Stimulated activated naive CD8-positive, alpha-beta T cell treated with anti-CD3 and anti-CD28 coated beads, Interleukin-15, Interleukin-2, amounts not matched to agents 100 U/mL and 50 U/mL, for 24 hours (primary cell): ENCODE results near the gene SLC12A6.
A peak's percentile ranks its signal among the peaks of the same experiment; 100 is the strongest.

ENCODE experiments used
- ATAC-seq: fragments of 150-1000 bp; cut with Tn5 transposase; one replicate; pipeline ENCODE4 v1.10.0; 2021
- DNase-seq: peaks from one replicate; pipeline ENCODE4 v3.0.0; 2021

Gene SLC12A6

DNA sequence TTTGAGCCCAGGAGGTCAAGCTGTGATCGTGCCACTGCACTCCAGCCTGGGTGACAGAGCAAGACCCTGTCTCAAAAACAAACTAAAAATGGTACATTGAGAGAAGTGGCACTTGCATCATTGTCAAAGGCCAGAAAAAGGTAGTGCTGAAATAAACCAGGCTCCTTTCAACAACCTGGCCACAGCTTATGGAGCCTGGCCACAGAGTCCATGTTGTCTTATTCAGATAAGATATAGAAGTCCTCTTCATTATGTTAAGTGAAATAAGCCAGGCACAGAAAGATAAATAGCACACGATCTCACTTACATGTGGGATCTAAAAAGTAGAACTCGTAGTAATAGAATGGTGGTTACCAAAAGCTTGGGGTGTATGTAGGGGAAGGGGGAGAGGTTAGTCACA is 78.0 kb downstream of the SLC12A6 start:
- DNase-seq (no peak), ATAC-seq (no peak)

DNA sequence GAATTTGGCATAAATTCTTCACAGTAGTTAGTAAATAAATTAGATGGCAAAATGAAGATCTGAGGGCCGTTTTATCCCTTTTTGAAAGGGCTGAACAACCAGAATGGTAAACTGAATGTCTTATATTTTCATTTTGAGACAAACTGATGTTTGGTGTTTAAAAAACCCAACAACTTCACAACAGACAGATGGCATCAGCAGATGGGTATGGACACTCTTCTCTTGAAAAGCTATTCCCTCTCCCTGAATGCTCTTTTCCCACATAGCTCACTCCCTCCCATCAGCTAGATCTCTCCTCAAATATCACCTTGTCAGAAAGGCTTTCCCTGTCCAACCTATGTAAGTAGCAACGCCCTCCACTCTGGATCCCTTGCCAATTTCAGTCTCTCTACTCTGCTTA is 79.4 kb downstream of the SLC12A6 start:
- DNase-seq (no peak), ATAC-seq (no peak)

DNA sequence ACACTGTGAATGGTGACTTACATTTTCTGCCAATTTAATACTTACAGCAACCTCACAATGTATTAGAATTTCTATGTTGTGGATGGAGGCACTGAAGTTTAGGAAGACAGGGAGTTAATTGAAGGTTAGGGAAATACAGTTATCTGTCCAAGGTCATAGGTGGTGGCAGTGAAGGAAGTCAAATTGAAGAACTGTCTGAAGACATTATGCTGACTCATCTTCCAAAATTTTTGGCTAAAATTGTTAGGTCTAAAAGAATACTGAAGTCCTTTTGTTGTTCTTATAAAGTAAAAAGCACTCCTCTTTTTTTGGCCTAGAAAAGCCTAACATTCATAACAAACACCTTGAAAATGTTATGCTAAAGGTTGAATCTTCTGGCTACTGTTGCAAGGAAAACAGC is 85.0 kb downstream of the SLC12A6 start:
- DNase-seq = no peak
- no peak for ATAC-seq

DNA sequence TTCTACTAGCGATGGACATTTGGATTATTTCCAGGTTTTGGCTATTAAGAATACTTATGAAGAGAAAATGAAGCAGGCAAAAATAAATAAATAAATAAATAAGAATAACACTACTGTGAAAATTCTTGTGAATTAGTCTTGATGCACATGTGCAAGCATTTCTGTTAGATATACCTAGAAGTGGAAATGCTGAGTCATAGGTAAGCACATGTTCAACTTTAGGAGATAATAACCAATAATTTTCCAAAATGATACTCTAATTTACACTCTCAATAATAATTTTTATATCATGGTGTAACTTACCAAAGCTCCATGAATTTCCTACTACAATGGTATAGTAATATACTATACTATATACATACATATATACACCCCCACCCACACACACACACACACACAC is 89.4 kb downstream of the SLC12A6 start:
- DNase-seq (no peak), ATAC-seq (no peak)

DNA sequence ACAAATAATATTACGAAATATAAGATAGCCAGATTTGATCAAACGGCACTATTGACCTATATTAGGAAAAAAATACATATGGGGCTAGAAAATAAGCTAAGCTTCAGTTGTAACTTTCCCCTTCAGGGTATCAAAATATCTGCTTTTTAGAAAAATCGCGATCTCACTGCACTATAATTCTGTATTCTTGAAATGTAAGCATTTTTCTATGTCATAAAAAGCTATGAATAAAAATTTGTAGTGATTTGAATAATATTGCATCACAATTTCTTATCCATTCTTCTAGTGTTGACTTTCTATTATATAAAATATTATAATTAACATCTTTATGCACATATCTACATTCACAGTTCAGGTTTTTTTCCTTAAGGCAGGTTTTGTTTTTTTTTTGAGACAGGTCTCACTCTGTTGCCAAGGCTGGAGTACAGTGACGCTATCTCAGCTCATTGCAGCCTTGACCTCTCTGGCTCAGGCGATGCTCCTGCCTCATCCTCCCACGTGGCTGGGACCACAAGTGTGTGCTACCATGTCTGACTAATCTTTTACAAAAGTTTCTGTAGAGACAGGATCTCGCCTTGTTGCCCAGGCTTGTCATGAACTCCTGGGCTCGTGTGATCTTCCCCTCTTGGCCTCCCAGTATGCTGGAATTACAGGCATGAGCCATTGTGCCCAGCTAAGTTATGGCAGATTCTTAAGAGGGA is 91.2 kb downstream of the SLC12A6 start:
- no peak for ATAC-seq
- DNase-seq = no peak

DNA sequence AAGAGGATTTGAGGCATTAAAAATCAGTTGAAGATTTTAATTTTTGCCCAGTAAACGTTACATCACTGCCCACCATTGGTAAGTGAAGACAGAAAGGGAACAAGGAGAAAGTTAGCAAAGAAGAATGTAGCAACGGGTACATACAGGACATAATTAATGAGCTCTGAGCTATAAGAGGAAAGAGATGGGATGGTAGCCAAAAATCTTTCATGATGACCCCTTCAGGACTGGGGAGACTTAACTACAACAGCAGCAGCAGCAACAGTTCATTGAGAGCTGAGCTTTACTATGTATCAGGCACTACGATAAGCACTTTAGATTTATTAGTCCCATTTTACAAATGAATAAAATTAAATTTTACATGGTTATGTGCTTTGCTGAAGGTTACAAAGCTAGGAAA is 94.4 kb downstream of the SLC12A6 start:
- DNase-seq = no peak
- ATAC-seq = no peak

DNA sequence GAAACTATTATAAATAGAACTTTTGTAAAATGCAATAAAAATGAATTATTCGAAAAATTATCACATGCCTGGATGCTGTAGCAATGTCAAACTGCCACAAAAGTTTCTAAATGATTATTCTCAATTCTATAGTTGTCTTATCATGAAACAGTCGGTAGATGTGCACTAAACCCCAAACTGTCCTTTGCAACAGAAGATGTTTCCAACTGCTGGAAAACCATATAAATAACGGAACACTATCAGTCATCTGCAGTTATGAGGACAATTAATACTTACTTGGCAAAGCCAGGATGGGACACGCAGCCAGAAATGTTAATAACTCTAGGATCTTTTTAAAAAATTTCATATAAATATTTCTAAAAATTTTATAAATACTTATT is 95.3 kb downstream of the SLC12A6 start:
- no peak for DNase-seq
- ATAC-seq = no peak

DNA sequence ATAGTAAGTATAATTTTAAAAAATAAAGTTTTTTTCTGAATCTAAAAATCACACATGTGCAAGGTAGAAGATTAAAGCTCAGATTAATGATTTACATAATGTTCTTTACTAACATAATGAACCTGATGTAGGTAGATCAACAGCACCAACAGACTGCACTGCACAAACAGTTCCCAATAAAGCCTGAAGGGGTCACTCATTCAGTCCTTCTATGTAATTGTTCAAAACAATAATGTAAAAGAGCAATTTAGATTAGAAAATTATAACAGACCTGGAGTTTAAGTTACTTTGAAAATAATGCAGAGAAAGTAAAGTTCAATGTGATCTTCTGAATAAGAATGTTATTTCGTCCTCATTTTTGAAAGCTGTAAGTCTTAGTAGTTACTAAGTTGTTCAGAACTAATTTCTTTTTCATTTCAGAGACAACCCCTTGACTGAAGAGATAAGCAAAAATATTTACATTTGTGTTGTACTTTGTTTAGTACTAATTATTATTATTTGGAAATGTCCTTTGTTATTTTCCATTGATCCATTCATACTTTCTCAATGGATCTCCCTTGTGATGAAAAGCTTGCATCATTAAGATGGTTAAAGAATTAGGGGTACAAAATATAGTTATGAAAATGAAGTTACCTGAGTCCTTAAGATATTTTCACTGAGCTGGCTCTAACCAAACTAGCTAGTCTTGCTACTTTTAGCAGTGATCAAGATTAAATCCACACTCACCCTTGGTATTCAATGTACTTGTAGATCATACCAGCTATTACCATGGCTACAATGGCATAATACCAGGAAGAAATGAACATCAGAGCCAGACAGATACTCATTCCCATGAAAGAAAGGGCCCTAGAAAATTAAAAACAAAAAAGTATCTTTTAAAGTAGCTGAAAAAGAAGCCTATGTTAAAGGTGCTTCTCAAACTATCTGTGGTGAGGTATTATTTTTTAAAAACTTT is 95.9 kb downstream of the SLC12A6 start:
- ATAC-seq (peak; percentile 44), DNase-seq (no peak)

DNA sequence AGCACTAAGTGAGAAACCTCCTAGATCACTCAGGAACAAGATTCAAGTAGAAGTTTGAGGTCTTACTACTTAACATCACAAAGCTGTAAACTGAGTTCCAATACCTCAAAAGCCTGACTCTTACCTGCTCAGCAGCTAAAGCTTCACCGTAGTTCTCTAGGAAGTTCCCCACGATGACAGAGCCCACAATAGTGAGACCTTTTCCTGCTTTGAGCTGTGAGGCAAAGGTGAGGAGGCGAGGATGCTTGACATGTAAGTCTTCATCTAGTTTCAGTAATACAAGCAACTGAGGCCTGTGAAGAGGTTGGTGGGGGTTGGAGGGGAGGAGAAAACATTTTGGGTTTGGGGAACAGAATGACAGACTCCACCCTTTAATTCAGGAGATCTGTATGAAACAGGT is 97.0 kb downstream of the SLC12A6 start:
- DNase-seq = no peak

DNA sequence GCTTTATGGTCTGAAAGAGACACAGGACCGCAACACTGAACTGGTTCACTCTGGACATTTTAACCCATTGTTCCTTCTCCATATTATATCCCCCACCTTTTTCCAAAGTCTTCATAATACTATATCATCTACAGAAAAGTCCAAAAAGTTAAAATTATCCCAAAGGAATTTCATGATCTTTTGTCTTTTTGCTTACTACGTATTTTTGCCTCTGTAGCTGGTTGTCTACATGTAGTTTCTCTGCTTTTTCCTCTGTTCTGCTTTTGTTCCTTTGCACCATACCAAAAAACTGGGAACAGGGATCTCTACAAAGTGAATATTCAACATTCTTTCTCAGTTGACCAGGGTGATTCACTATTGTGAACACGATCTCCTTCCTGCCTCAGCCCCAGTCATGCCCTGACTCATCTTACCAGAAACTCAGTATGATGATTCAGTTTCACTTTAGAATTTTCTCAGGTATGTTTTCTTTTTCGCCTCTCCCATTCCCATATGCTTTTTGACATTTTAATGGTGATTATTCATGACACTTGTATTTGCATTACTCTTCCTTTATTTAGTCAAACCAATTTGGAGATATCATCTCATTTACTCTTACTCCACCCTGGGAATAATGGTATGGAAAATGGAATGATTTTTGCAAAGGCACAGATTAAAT is 98.3 kb downstream of the SLC12A6 start:
- DNase-seq = peak; percentile 40
- peak; percentile 92 for ATAC-seq

More for the DNA sequence above, 97.0 kb downstream of the SLC12A6 start:
- peak; percentile 33 for ATAC-seq

DNA sequence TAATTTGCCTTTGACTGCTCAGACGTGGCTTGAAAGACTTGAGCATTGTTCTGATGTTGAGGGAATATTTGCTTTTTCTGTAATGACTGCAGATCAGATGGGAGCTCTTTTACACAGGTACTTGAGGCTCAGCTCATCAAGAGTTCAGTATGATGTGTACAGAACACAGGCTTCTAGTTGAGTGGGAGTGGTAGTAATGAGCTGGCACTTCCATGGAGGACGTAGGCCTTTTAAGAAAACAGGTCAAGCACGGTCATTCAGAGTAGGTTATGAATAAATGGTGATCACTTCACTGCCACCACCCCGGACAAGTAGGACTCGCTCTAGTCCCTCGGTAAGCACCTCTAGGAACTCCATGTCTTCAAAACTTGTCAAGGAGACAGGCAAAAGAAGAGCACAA is 104.0 kb downstream of the SLC12A6 start:
- no peak for DNase-seq
- no peak for ATAC-seq

DNA sequence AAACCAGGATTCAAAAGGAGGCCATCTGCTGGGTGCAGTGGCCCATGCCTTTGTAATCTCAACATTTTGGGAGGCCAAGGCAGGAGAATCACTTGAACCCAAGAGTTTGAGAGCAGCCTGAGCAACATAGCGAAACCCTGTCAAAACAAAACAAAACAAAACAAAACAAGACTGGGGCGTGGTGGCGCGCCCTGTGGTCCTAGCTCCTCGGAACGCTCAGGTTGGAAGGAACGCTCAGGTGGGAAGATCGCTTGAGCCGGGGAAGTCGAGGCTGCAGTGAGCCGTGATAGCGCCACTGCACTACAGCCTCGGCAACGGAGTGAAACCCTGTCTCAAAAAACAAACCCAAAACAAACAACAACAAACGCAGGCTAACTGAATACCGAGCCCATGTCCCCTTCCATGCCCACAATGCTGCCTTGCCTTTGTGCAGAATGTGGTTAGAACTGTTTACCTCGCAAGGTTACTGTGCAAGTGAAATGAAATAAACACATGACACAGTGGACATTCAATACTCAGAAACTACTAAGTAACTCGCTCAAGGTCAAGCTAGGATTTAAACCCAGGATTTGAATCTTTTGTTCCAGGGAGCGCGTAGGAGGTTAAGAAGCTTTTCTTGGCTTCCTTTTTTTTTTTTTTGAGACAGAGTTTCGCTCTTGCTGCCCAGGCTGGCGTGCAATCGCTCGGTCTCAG is 113.5 kb downstream of the SLC12A6 start:
- ATAC-seq = no peak
- no peak for DNase-seq

DNA sequence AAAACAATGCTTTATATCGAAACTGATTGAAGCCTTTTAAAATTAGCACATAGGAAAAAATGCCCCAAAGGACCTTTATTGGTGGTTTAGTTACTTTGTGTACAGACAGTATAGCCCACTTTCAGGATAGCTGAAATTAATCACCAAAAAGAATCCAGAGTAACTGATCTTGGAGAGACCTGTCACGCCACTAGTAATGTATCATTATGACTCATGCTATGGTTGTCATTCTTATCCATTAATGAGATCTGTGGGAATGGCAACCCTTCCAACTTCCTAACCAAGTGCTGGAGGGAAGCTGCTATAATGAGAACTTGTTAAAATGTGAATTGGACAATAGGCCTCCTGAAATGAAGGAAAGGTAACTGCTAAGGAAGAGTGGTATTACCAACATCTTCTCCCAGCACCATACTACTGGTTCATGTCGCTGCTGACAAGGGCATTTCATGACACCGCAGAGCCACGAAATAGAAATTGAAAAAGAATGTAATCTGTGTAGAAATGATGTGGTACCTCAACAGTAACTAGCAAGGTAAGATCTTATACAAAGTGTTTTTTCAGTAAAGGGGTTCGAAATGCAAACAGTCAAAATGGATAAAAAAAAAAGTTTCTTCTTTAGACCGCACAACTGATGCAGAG is 119.9 kb downstream of the SLC12A6 start:
- no peak for ATAC-seq
- no peak for DNase-seq

DNA sequence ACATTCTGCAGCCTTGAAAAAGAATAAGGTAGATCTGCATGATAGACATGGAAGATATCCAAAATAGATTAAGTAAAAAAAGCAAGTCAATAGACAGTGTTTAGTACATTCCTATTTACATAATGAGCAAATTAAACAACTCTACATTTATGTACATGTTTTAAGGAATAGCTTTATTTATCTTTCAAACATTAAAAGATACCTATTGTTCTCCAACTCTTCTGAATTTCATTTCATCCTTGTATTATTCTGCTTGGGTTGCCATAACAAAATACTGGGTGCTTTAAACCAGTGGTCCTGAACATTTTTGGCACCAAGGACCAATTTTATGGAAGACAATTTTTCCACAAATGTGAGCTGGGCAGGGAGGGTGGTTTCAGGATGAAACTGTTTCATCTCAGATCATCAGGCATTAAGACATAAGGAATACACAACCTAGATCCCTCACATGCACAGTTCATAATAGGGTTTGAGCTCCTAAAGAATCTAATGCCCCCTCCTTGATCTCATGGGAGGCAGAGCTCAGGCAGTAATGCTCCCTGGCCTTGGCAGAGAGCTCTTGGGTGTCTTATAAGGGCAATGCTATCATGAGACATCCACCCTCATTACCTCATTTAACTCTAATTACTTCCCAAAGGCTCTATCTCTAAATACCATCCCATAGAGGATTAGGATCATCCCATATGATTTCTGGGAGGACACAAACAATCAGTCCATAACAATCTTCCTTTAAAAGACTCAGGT is 120.9 kb downstream of the SLC12A6 start:
- no peak for DNase-seq
- no peak for ATAC-seq

DNA sequence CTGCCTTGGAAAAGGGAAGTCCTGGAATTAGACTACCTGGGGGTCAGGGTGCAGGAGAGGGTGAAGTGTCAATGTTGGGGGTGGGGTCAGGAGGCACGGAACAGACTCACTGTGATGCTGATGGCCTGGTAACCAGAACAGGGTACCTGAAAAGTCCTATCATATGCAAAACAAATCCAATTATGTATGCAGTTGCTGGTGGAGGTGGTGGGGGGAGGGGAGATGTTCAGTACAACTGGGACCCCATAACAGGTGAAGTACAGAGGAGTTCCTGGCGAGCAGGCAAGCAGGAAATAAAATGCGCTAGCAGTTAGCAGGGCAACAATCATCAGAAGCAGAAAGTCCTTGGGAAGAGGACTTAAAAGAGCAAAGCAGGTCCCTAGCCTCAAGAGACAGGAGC is 123.4 kb downstream of the SLC12A6 start:
- ATAC-seq (no peak), DNase-seq (no peak)

DNA sequence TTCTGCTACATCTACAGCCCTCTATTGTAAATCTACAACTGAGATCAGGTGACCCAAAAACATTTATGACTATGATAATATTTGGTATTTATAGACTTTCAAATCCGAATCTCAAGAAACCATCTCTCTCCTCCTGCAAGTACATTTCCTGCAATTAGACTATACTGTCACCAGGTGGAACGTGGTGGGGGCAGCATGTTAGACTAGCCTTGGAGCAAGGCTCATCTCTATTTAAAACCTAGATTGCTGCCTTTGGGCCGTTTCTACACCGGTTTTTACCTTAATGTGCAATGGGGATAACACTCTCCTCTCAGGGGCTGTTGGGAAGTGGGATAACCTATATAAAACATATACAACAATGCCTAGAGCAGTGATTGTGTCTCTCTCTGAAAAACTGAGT is 123.9 kb downstream of the SLC12A6 start:
- ATAC-seq = no peak
- DNase-seq = no peak

DNA sequence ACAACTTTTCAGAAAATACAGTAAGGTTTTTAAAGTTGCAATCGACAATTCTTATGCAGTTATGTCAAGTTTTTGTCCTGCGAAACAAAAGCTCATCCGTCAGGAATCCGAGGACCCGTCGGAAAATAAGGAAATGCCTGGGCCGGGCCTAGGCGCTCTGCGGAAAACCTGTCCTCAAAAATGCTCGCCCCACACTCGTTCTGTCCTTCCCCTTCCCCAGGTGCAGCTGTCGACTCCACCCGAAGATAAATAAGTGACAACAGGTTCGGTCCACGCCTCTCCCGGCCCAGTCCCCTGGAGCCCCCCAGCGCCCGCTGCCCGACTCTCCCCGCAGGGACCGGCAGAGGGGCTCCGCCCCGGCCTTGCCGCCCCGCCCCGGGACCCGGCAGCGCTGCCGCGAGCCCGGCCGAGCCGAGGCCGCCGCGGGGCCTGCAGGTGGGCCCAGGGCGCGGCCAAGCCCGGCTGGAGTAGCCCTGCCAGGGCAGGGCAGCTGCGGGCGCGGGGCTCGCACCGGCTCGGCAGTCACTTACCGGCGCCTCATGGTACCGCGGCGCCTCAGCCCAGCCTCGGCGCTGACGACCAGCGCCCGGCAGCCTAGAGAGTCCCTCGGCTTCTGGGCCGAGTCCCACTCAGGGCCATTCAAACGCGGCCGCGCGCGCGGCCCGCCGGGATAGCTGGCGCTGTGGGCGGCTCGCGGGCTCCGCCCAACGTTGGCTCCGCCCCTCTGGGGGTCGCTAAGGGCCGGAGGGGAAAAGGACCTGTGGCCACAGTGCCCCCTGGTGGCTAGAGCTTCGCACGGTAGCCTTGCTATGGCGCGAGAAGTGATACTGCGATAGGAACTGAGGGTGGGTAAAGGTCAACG is 127.9 kb downstream of the SLC12A6 start, which contains the start of gene KATNBL1:
Gene KATNBL1 (minus strand): TSS at position 676 of the 862 bp plus-strand sequence. CDS start 46,420 bp downstream, outside the sequence.
- DNase-seq = peak; percentile 100
- ATAC-seq = peak; percentile 96

DNA sequence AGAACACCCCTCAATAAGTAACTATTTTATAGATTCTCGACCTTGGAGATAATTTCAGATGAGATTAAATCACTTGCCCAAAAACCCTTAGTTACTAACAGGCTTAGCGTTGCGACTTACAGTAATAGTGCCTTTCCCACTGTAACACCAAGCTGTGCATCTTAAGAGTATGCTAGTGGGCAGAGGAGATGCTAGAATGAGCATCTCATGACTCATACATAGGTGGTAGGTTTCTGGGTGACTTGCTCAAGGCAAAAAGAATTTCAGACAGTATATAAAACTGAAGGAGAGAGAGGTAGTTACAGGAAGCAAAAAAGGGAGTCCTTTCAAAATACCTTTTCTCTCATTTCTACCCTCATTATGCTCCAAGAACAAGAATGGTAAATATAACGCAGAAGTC is 131.6 kb downstream of the SLC12A6 start:
- no peak for ATAC-seq

DNA sequence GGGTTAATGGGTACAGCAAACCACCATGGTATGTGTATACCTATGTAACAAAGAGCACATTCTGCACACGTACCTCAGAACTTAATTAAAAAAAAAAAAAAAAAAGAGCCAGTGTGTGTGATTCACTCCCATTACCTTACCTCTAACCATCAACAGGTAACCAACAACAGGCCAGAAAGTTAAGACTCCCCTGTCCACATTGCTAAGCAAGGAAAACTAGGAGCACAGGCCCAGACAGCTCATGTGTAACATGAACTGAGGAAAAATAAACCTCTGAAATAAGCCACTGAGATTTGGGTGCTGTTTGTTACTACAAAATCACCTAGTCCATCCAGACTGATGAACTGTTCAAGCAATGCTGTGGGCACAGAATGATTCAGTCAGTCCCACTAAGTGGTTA is 133.6 kb downstream of the SLC12A6 start:
- ATAC-seq = peak; percentile 37
- no peak for DNase-seq

More for the DNA sequence above, 131.6 kb downstream of the SLC12A6 start:
- no peak for DNase-seq

DNA sequence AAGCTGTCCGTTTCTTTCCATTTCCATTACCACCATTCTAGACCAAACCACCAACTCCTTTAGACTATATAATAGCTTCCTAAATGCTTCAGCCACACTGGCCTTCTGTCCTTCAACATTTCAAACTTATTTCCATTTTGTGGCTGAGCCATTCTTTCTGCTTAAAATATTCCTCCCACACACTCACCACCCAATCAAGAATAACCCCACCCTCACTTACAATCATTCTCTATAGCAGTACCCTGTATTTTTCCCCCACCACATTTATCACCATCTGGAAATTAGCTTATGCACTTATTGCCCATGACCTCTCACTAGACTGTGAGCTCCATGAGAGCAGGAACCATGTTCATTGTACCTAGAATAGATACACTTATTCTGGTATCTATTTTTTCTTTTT is 134.3 kb downstream of the SLC12A6 start:
- no peak for DNase-seq
- ATAC-seq = no peak
